H9 (cell line): ENCODE results near the gene LDLRAD4. TPM values are rescaled to one million over a fixed set of nuclear protein-coding genes. Genes with fewer than 3 reads are reported as not detected.

Source experiments
- DNase-seq: peaks from one replicate; pipeline ENCODE4 v3.0.0-alpha.2; 2017
- H2AFZ ChIP-seq: one replicate; pipeline ENCODE4 v1.6.1; 2013; ENCODE audit warnings: mild to moderate bottlenecking, low read length, control low read depth, moderate library complexity
- H2AK5ac ChIP-seq: 2 replicates; pipeline ENCODE4 v1.6.1; 2013; ENCODE audit warnings: low read length, control low read depth, mixed read lengths; ENCODE audit not compliant: insufficient read length
- H2BK120ac ChIP-seq: one replicate; pipeline ENCODE4 v1.6.1; 2013; ENCODE audit warnings: low read depth, mild to moderate bottlenecking, low read length, control low read depth, inconsistent platforms; ENCODE audit not compliant: poor library complexity, severe bottlenecking
- H2BK12ac ChIP-seq: 2 replicates; pipeline ENCODE4 v1.6.1; 2013; ENCODE audit warnings: low read length, control low read depth, mixed read lengths, low read depth; ENCODE audit not compliant: insufficient read length
- H2BK15ac ChIP-seq: 2 replicates; pipeline ENCODE4 v1.6.1; 2013; ENCODE audit warnings: low read depth, low read length, control low read depth
- H2BK20ac ChIP-seq: one replicate; pipeline ENCODE4 v1.6.1; 2013; ENCODE audit warnings: low read depth, mild to moderate bottlenecking, low read length, control low read depth, inconsistent platforms; ENCODE audit not compliant: poor library complexity, severe bottlenecking
- H2BK5ac ChIP-seq: 2 replicates; pipeline ENCODE4 v1.6.1; 2013; ENCODE audit warnings: low read length, control low read depth, mixed read lengths; ENCODE audit not compliant: insufficient read length
- H3K14ac ChIP-seq: 2 replicates; pipeline ENCODE4 v1.6.1; 2013; ENCODE audit warnings: low read length, control low read depth; ENCODE audit not compliant: insufficient read depth
- H3K18ac ChIP-seq: 2 replicates; pipeline ENCODE4 v1.6.1; 2013; ENCODE audit warnings: low read depth, mild to moderate bottlenecking, mixed read lengths, low read length, control low read depth; ENCODE audit not compliant: insufficient read length
- H3K23ac ChIP-seq: 2 replicates; pipeline ENCODE4 v1.6.1; 2013; ENCODE audit warnings: low read length, control low read depth, mixed read lengths, low read depth; ENCODE audit not compliant: insufficient read length
- H3K23me2 ChIP-seq: 2 replicates; pipeline ENCODE4 v1.6.1; 2013; ENCODE audit warnings: low read depth, mild to moderate bottlenecking, mixed read lengths, low read length, control low read depth; ENCODE audit not compliant: insufficient read length, poor library complexity, severe bottlenecking
- H3K27ac ChIP-seq: 2 replicates; pipeline ENCODE4 v1.5.1; 2013; ENCODE audit warnings: low read length, control low read depth, mixed read lengths, low read depth; ENCODE audit not compliant: insufficient read length
- H3K27me3 ChIP-seq: 2 replicates; pipeline ENCODE4 v1.6.1; 2013; ENCODE audit warnings: low read length, control low read depth, inconsistent platforms; ENCODE audit not compliant: insufficient read depth
- H3K4ac ChIP-seq: 2 replicates; pipeline ENCODE4 v1.6.1; 2013; ENCODE audit warnings: low read depth, mild to moderate bottlenecking, control low read depth, inconsistent platforms, low read length, moderate library complexity
- H3K4me1 ChIP-seq: 2 replicates; pipeline ENCODE4 v1.6.1; 2013; ENCODE audit warnings: low read length, control low read depth, inconsistent platforms; ENCODE audit not compliant: insufficient read depth
- H3K4me2 ChIP-seq: 2 replicates; pipeline ENCODE4 v1.6.1; 2013; ENCODE audit warnings: low read length, control low read depth, mixed read lengths; ENCODE audit not compliant: insufficient read length, insufficient read depth
- H3K56ac ChIP-seq: 2 replicates; pipeline ENCODE4 v1.6.1; 2013; ENCODE audit warnings: low read depth, mild to moderate bottlenecking, mixed read lengths, low read length, control low read depth; ENCODE audit not compliant: insufficient read length
- H3K79me1 ChIP-seq: 2 replicates; pipeline ENCODE4 v1.6.1; 2013; ENCODE audit warnings: low read depth, mild to moderate bottlenecking, moderate library complexity, low read length, control low read depth, inconsistent platforms; ENCODE audit not compliant: insufficient read depth, poor library complexity, severe bottlenecking
- H3K79me2 ChIP-seq: 2 replicates; pipeline ENCODE4 v1.6.1; 2013; ENCODE audit warnings: low read length, control low read depth, inconsistent platforms; ENCODE audit not compliant: insufficient read depth
- H3K9ac ChIP-seq: 2 replicates; pipeline ENCODE4 v1.6.1; 2013; ENCODE audit warnings: low read length, control low read depth, mixed read lengths; ENCODE audit not compliant: insufficient read length; ENCODE audit errors: extremely low read depth
- H3K9me3 ChIP-seq: one replicate; pipeline ENCODE4 v1.6.1; 2013; ENCODE audit warnings: low read depth, low read length, inconsistent platforms; ENCODE audit not compliant: control insufficient read depth
- H3T11ph ChIP-seq: one replicate; pipeline ENCODE4 v1.6.1; 2013; ENCODE audit warnings: mild to moderate bottlenecking, low read length, control low read depth, inconsistent platforms
- H4K20me1 ChIP-seq: one replicate; pipeline ENCODE4 v1.6.1; 2013; ENCODE audit not compliant: control insufficient read depth, insufficient read length, insufficient read depth
- H4K5ac ChIP-seq: 2 replicates; pipeline ENCODE4 v1.6.1; 2013; ENCODE audit warnings: low read depth, mild to moderate bottlenecking, mixed read lengths, low read length, control low read depth; ENCODE audit not compliant: insufficient read length
- H4K8ac ChIP-seq: replicated peaks from 2 replicates; pipeline ENCODE4 v1.6.1; 2013; ENCODE audit warnings: low read length, control low read depth, mixed read lengths, low read depth; ENCODE audit not compliant: insufficient read length
- H4K91ac ChIP-seq: 2 replicates; pipeline ENCODE4 v1.6.1; 2013; ENCODE audit warnings: low read depth, mild to moderate bottlenecking, moderate library complexity, mixed read lengths, low read length, control low read depth; ENCODE audit not compliant: insufficient read length
- H3K27ac Mint-ChIP-seq, 3 experiments: 2 replicates in 2 of 3; 3 replicates in 1 of 3; pipeline ENCODE4 v1.8.0; 2020 to 2021; ENCODE audit warnings: mixed read lengths in 3 of 3, mild to moderate bottlenecking in 1 of 3, moderate library complexity in 1 of 3
- H3K27me3 Mint-ChIP-seq: 2 replicates; pipeline ENCODE4 v1.8.0; 2021; ENCODE audit warnings: low read depth, mild to moderate bottlenecking, moderate library complexity, mixed read lengths
- H3K36me3 Mint-ChIP-seq, 3 experiments: 2 replicates in 2 of 3; 3 replicates in 1 of 3; pipeline ENCODE4 v1.8.0; 2020 to 2021; ENCODE audit warnings: low read depth in 3 of 3, mixed read lengths in 3 of 3; ENCODE audit not compliant: insufficient read depth in 1 of 3
- H3K4me1 Mint-ChIP-seq, 2 experiments: 2 replicates each; pipeline ENCODE4 v1.8.0; 2020; ENCODE audit warnings: mixed read lengths in 2 of 2
- H3K4me3 Mint-ChIP-seq, 2 experiments: 2 replicates in 1 of 2; 3 replicates in 1 of 2; pipeline ENCODE4 v1.8.0; 2020 to 2021; ENCODE audit warnings: mild to moderate bottlenecking in 2 of 2, mixed read lengths in 2 of 2, moderate library complexity in 1 of 2
- H3K9me3 Mint-ChIP-seq, 2 experiments: 2 replicates in 1 of 2; 3 replicates in 1 of 2; pipeline ENCODE4 v1.8.0; 2020; ENCODE audit warnings: mild to moderate bottlenecking in 2 of 2, mixed read lengths in 2 of 2, moderate library complexity in 1 of 2
- WGBS: extraction: QIAGEN DNeasy Blood & Tissue Kit; methylation state at CpG from one replicate; pipeline ENCODE4 v1.1.7; 2013; ENCODE audit warnings: missing lambda C conversion rate, low lambda C conversion rate, mixed read lengths; ENCODE audit not compliant: insufficient read length; ENCODE audit errors: extremely low coverage; 5-methylcytosine and 5-hydroxymethylcytosine counted together
- total RNA-seq: library from RNA; stranded (reverse); gene quantifications from 2 replicates; pipeline ENCODE4 v1.2.1, GENCODE V29; 2021
- TF ChIP-seq, protein P1 (sequence below): fragments of 200-600 bp; sonication (generic); conservative IDR thresholded peaks from 3 replicates; pipeline ENCODE4 v1.8.0; 2021; ENCODE audit warnings: antibody characterized with exemption, mild to moderate bottlenecking

The LDLRAD4 gene
- total RNA-seq, 1 experiment from 2014 or later: 3.9 TPM

GRCh38 chr18:13362051-13362450 lies 143.5 kb downstream of the LDLRAD4 start:
- Mint-ChIP-seq H3K27me3 (peaks cover 8% of the 10 kb centered on the region), H3K36me3 (no peaks in the 10 kb centered on the region), H3K27ac (no peak overlapping the region; a peak in 1 of 7 replicates), H3K9me3 (no peaks in the 10 kb centered on the region), H3K4me3 (no peak overlapping the region), H3K4me1 (peaks cover 18 to 25% of the 10 kb centered on the region in 2 experiments)
- H3K9ac ChIP-seq: no peak overlapping the region
- H4K20me1 ChIP-seq: no peaks in the 10 kb centered on the region
- H2BK5ac ChIP-seq: no peak overlapping the region
- H3K23ac ChIP-seq: no peak overlapping the region
- H3K56ac ChIP-seq: no peak overlapping the region
- H3T11ph ChIP-seq: no peak overlapping the region
- no peak overlapping the region for H2AFZ ChIP-seq
- no peak overlapping the region for H2BK120ac ChIP-seq
- no peak for DNase-seq
- no peak overlapping the region for H3K18ac ChIP-seq
- H2BK12ac ChIP-seq: no peak overlapping the region
- H4K91ac ChIP-seq: no peak overlapping the region
- no peaks in the 10 kb centered on the region for H3K79me2 ChIP-seq
- H3K4me1 ChIP-seq: peaks cover 5% of the 10 kb centered on the region; the same call in 1 of the 2 replicates
- no peak overlapping the region for H3K4me2 ChIP-seq
- H3K79me1 ChIP-seq: no peaks in the 10 kb centered on the region
- WGBS: no CpG with 5 or more reads among the region's 8 CpGs
- no peak overlapping the region for H4K8ac ChIP-seq
- H3K23me2 ChIP-seq: no peaks in the 10 kb centered on the region
- H3K4ac ChIP-seq: no peak overlapping the region
- no peak overlapping the region for H4K5ac ChIP-seq
- no peaks in the 10 kb centered on the region for H3K27me3 ChIP-seq
- no peaks in the 10 kb centered on the region for H3K9me3 ChIP-seq
- H2AK5ac ChIP-seq: no peak overlapping the region
- no peak overlapping the region for H2BK20ac ChIP-seq
- no peak overlapping the region for H3K27ac ChIP-seq
- no peak overlapping the region for H3K14ac ChIP-seq
- H2BK15ac ChIP-seq: no peak overlapping the region
- TF ChIP-seq, protein P1, sequence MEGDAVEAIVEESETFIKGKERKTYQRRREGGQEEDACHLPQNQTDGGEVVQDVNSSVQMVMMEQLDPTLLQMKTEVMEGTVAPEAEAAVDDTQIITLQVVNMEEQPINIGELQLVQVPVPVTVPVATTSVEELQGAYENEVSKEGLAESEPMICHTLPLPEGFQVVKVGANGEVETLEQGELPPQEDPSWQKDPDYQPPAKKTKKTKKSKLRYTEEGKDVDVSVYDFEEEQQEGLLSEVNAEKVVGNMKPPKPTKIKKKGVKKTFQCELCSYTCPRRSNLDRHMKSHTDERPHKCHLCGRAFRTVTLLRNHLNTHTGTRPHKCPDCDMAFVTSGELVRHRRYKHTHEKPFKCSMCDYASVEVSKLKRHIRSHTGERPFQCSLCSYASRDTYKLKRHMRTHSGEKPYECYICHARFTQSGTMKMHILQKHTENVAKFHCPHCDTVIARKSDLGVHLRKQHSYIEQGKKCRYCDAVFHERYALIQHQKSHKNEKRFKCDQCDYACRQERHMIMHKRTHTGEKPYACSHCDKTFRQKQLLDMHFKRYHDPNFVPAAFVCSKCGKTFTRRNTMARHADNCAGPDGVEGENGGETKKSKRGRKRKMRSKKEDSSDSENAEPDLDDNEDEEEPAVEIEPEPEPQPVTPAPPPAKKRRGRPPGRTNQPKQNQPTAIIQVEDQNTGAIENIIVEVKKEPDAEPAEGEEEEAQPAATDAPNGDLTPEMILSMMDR: no peak
